Heart right ventricle (tissue), 16 donors: ENCODE data around the gene IFNA8. TPM values are rescaled to one million over a fixed set of nuclear protein-coding genes. Genes with fewer than 3 reads are reported as not detected.

Experiments
- ATAC-seq, 8 donors: fragments of 200-7000 bp; cut with Tn5 transposase; one replicate each; pipeline ENCODE4 v1.9.1; 2020; ENCODE audit warnings: mild to moderate bottlenecking in 8 of 8, moderate library complexity in 8 of 8, moderate number of reproducible peaks in 1 of 8
- DNase-seq, 2 donors: peaks; one replicate each; pipeline ENCODE4 v3.0.0-alpha.2; 2020
- H3K27ac ChIP-seq, 10 donors: fragments of 200-600 bp; sonication (generic) in 2 of 10; one replicate each; pipeline versions ENCODE4 v1.5.0 to v1.8.0; 2020 to 2022; ENCODE audit warnings: mild to moderate bottlenecking in 3 of 10
- H3K27me3 ChIP-seq, 7 donors: fragments of 200-600 bp; one replicate each; pipeline ENCODE4 v1.8.0; 2021 to 2022; ENCODE audit warnings: mild to moderate bottlenecking in 2 of 7
- H3K36me3 ChIP-seq, 9 donors: fragments of 200-600 bp; sonication (generic) in 1 of 9; one replicate each; pipeline versions ENCODE4 v1.5.0 to v1.8.0; 2020 to 2022; ENCODE audit warnings: mild to moderate bottlenecking in 2 of 9
- H3K4me1 ChIP-seq, 9 donors: fragments of 200-600 bp; sonication (generic) in 1 of 9; one replicate each; pipeline versions ENCODE4 v1.5.0 to v1.8.0; 2020 to 2022; ENCODE audit warnings: mild to moderate bottlenecking in 4 of 9
- H3K4me3 ChIP-seq, 10 donors: fragments of 200-600 bp; sonication (generic) in 2 of 10; one replicate each; pipeline versions ENCODE4 v1.5.0 to v1.8.0; 2020 to 2022; ENCODE audit warnings: mild to moderate bottlenecking in 7 of 10, moderate library complexity in 2 of 10
- H3K9me3 ChIP-seq, 11 donors: fragments of 200-600 bp in 10 of 11; sonication (generic) in 2 of 11; one replicate each; pipeline versions ENCODE4 v1.5.0 to v1.8.0; 2013 to 2022; ENCODE audit warnings: mild to moderate bottlenecking in 2 of 11, control low read depth in 1 of 11, moderate library complexity in 1 of 11
- WGBS, 2 donors: extraction: QIAGEN DNeasy Blood & Tissue Kit; methylation state at CpG; one replicate each; pipeline ENCODE4 v1.1.7; 2013; ENCODE audit warnings: inconsistent platforms in 1 of 2; 5-methylcytosine and 5-hydroxymethylcytosine counted together
- intact Hi-C, 10 donors: fragments of 100-400 bp; cut with DNase I; formaldehyde crosslinking; loops; one replicate each; pipeline versions ENCODE4 v1.11.1 to v1.14.2; 2022
- polyA plus RNA-seq, 2 donors: library from polyadenylated mRNA; stranded (reverse); fragments of 200-250 nt; gene quantifications; one replicate each; pipeline ENCODE4 v1.2.3, GENCODE V29; 2013
- total RNA-seq, 10 donors: library from RNA; stranded (reverse); fragmentation: NEBNext Ultra II Directional in 3 of 10; extraction: Animal tissue kit (Norgen Biotek cat#: 25700) in 3 of 10; gene quantifications; one replicate each; pipeline versions ENCODE4 v1.2.1 to v1.2.4, GENCODE V29; 2021 to 2023
- TF ChIP-seq, protein P1 (sequence below), 9 donors: fragments of 200-600 bp; sonication (generic) in 2 of 9; IDR thresholded peaks; one replicate each; pipeline versions ENCODE4 v1.5.0 to v1.8.0; 2021 to 2022; ENCODE audit warnings: antibody characterized with exemption in 9 of 9, mild to moderate bottlenecking in 5 of 9, moderate library complexity in 1 of 9
- donor health status: Arrhythmogenic right ventricular cardiomyopathy.
- donor health status: ischemic (EF 13 %, LVEDD 7.1; RV severe dilation, severe dysfunction).
- donor health status: healthy with polysubstance abuse.
- donor health status: DM: no; HTN: yes; CAD: no.
- donor health status: DM: no; HTN: no; CAD: no.
- donor health status: ischemic (EF 25% LVEDD 6.9; RV normal size, moderate dysfunction).
- donor health status: ischemic (EF 25% LVEDD 5.7; RV mildly dilated, moderate dysfunction).
- donor health status: healthy.
- donor health status: DM: yes; HTN: yes; CAD: no.
- donor health status: Ischemic cardiomyopathy.
- donor health status: ischemic (EF 35%, LVEDD 5.7; RV mildly dilated, moderate dysfunction).
- donor health status: nonischemic (EF 11% LVEDD 7.7; RV severe dilation, severe dysfunction).
- donor health status: DM: yes; HTN: yes; CAD: no.
- donor health status: PGD.
- donor health status: ischemic (EF 29% LVEDD 5.4; RV normal size, mild dysfunction).
- donor health status: nonischemic (EF 23%, LVEDD 6.1; RV moderate dilation, normal function).

The IFNA8 gene
- total and polyA plus RNA-seq, 12 donors: not detected

DNA sequence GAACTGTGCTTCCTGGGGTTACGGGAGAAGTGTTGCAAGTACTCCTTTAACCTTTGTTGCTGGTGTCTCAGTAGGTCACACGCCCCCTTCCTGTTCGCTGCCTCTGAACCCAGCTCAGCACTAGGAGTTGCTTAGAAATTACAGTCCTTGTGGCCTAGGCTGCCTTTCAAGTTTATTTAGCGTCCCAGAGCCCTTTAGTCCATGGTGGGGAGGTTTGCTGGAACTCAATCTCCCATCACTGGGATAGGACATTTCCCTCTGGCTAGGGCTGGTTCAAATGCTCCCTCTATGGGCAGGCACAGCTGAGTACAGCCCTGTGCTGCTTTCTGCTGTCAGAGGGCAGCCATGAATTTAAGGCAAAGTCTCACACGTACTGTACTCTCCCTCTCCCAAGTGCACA lies 4.7 kb downstream of the IFNA8 start:
- intact Hi-C loops: no loop called here
- ATAC-seq (peak in 1 of 8 donors; percentile 35), DNase-seq (no peak)
- no peak overlapping the region for H3K27ac ChIP-seq
- peaks cover 0 to 28% (median 18%) of the 10 kb centered on the region in 7 donors for H3K27me3 ChIP-seq
- no peak overlapping the region for H3K4me3 ChIP-seq
- 59 to 66% methylated on average over 5 of the region's 5 CpGs for WGBS, 2 donors
- H3K36me3 ChIP-seq: no peaks in the 10 kb centered on the region
- H3K9me3 ChIP-seq: no peaks in the 10 kb centered on the region
- no peaks in the 10 kb centered on the region for H3K4me1 ChIP-seq
- TF ChIP-seq, protein P1, sequence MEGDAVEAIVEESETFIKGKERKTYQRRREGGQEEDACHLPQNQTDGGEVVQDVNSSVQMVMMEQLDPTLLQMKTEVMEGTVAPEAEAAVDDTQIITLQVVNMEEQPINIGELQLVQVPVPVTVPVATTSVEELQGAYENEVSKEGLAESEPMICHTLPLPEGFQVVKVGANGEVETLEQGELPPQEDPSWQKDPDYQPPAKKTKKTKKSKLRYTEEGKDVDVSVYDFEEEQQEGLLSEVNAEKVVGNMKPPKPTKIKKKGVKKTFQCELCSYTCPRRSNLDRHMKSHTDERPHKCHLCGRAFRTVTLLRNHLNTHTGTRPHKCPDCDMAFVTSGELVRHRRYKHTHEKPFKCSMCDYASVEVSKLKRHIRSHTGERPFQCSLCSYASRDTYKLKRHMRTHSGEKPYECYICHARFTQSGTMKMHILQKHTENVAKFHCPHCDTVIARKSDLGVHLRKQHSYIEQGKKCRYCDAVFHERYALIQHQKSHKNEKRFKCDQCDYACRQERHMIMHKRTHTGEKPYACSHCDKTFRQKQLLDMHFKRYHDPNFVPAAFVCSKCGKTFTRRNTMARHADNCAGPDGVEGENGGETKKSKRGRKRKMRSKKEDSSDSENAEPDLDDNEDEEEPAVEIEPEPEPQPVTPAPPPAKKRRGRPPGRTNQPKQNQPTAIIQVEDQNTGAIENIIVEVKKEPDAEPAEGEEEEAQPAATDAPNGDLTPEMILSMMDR (IDR thresholded peaks at IDR 0.05): peak in 4 of 9 donors; percentile 11 to 31 (median 14)

DNA sequence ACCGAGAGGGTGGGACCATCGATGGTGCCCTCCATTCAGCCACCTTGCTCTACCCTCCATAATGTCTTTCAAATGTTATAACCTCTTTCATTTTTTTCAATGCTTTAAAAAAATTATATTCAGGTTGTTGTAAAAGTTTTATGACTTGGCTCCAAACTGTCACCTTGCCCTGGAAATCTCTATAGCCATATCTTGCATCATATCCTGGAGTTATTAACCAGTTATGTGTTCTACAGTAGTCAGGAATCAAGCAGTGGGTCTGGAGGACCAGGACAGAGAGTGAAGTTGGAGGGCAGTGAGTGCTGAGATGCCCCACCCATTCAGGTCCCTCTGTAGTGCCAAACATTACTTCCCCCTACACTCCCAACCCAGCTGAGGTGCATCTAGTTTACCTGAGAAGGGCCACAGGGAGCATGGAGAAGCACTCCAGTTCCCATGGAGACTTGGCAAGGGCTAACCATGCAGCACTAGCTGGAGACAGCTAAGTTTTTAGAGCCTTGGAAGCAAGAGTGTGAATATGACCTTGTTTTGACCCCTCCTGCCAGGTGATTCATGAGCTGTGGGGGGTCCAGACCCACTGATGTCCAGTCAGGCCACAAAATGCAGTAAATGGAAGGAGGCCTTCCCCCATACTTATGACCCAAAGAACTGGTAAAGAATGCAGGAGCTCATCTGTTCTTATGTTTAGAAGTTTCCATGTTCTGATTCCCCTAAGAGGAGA lies 5.5 kb downstream of the IFNA8 start:
- Histone ChIP-seq H3K4me1 (no peaks in the 10 kb centered on the region), H3K27me3 (peaks cover 0 to 24% (median 11%) of the 10 kb centered on the region in 7 donors), H3K4me3 (no peak overlapping the region), H3K27ac (no peak overlapping the region), H3K36me3 (no peaks in the 10 kb centered on the region), H3K9me3 (no peaks in the 10 kb centered on the region)
- TF ChIP-seq, protein P1 (IDR thresholded peaks at IDR 0.05): no peak
- WGBS, 2 donors: 94 to 97% methylated on average over 2 of the region's 2 CpGs
- DNase-seq (no peak), ATAC-seq (no peak)
- intact Hi-C loops: no loop called here

DNA sequence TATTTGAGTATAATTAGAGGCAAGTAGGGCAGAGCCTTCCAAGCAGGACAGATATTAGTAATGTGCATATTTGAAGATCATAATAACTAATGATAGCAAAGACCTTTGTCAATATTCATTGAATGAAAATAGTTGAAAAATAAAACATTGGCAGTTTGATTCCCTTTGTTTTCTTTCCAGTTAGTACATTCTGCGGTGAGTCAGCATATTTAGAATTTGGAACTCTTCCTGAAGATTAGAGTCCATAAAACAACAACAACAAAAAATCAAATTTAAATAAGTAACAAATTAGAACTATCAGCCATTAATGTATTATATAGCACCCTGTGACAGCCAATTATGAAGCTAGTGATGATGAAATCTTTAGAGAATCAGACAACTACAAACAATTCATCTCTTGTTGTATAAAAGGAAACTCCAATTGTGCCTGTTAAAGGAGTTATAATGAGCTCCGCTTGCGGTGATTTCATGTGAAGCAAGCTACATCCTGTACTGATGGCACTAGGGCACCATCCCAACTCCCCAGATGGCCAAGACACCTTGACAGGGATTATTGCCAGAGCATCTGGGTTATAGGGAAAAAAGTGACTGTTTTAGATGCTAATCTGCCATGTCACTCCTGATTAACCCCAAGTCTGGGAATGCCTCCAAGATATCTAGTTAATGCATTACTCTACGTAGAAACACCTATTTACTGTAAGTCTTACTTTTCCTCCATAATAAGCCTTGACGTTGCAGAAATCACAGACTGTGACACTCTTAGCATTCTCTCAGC lies 6.8 kb downstream of the IFNA8 start:
- no peaks in the 10 kb centered on the region for H3K9me3 ChIP-seq
- ATAC-seq (no peak), DNase-seq (no peak)
- WGBS, 2 donors: 74 to 78% methylated on average over 5 of the region's 5 CpGs
- no peak overlapping the region for H3K27ac ChIP-seq
- TF ChIP-seq, protein P1 (IDR thresholded peaks at IDR 0.05): no peak
- intact Hi-C loops: no loop called here
- peaks cover 0 to 17% (median 0%) of the 10 kb centered on the region in 7 donors for H3K27me3 ChIP-seq
- H3K4me1 ChIP-seq: no peaks in the 10 kb centered on the region
- H3K36me3 ChIP-seq: no peaks in the 10 kb centered on the region
- H3K4me3 ChIP-seq: no peak overlapping the region

DNA sequence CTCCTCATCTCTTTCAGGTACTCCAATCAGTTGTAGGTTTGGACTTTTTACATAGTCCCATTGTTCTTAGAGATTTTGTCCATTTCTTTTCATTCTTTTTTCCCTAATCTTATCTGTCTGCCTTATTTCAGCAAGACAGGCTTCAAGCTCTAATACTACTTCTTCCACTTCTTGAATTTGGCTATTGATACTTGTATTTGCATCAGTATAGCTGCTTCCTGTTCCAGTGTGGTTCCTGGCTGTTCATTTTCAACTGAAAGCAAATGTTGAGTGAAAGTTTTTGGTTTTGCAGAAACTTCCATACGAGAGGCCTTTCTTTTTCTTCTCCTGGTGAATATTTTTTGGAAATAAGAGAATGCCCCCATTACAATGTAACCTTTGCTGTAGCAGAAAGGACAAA lies 19.3 kb downstream of the IFNA8 start:
- no peaks in the 10 kb centered on the region for H3K36me3 ChIP-seq
- H3K27ac ChIP-seq: no peak overlapping the region
- no peaks in the 10 kb centered on the region for H3K9me3 ChIP-seq
- ATAC-seq: no peak
- no peak for DNase-seq
- H3K27me3 ChIP-seq: peaks cover 0 to 44% (median 18%) of the 10 kb centered on the region in 7 donors
- intact Hi-C loops: no loop called here
- TF ChIP-seq, protein P1 (IDR thresholded peaks at IDR 0.05): no peak
- no peaks in the 10 kb centered on the region for H3K4me1 ChIP-seq
- H3K4me3 ChIP-seq: no peak overlapping the region
- 61 to 64% methylated on average over 1 of the region's 1 CpG for WGBS, 2 donors
